B cell (primary cell): ENCODE data around the gene TFDP1. TPM values are rescaled to one million over a fixed set of nuclear protein-coding genes. Genes with fewer than 3 reads are reported as not detected.

Source experiments
- ATAC-seq: fragments of 200-7000 bp; cut with Tn5 transposase; one replicate; pipeline ENCODE4 v1.10.0; 2021; ENCODE audit warnings: low read depth, mild to moderate bottlenecking, moderate number of reproducible peaks, moderate library complexity
- CTCF ChIA-PET: fragments of 350-600 bp; sonication (Branson Sonifier 250); formaldehyde crosslinking; loops from one replicate; lab custom pipeline; 2021; ENCODE audit warnings: antibody characterized with exemption, inconsistent platforms; lab: Charles Lee
- POLR2A ChIA-PET: fragments of 350-600 bp; sonication (Branson Sonifier 250); formaldehyde crosslinking; loops from one replicate; lab custom pipeline; 2021; ENCODE audit warnings: antibody characterized with exemption; lab: Charles Lee
- DNase-seq: peaks from one replicate; pipeline ENCODE4 v3.0.0; 2013
- H2AFZ ChIP-seq: 2 replicates; pipeline ENCODE4 v1.6.1; 2012; ENCODE audit warnings: mild to moderate bottlenecking, low read depth, low read length; ENCODE audit not compliant: insufficient read depth, poor library complexity, severe bottlenecking
- H3K27ac ChIP-seq, 2 donors: 1 replicate in 1 of 2; 2 replicates in 1 of 2; pipeline ENCODE4 v1.5.1; 2012 to 2013; ENCODE audit warnings: low read length in 2 of 2, mild to moderate bottlenecking in 2 of 2, moderate library complexity in 1 of 2
- H3K27me3 ChIP-seq, 4 experiments: fragments of 200-600 bp in 1 of 4; sonication (generic) in 1 of 4; replicated peaks in 1 of 4; 1 replicate in 2 of 4; 2 replicates in 2 of 4; pipeline versions ENCODE4 v1.6.1 to v1.7.0; 2013 to 2016; ENCODE audit warnings: low read length in 3 of 4, mild to moderate bottlenecking in 2 of 4, mixed read lengths in 1 of 4, moderate library complexity in 1 of 4; ENCODE audit not compliant: insufficient read depth in 4 of 4, control insufficient read depth in 3 of 4; ENCODE audit errors: control extremely low read depth in 1 of 4
- H3K36me3 ChIP-seq, 2 experiments: replicated peaks in 1 of 2; 1 replicate in 1 of 2; 2 replicates in 1 of 2; pipeline versions ENCODE4 v1.6.1 to v1.7.1; 2013; ENCODE audit warnings: low read length in 1 of 2; ENCODE audit not compliant: insufficient read depth in 2 of 2, control insufficient read depth in 1 of 2; ENCODE audit errors: control extremely low read depth in 1 of 2, extremely low read depth in 1 of 2
- H3K4me1 ChIP-seq, 2 donors: fragments of 200-600 bp in 1 of 2; sonication (generic) in 1 of 2; 1 replicate in 1 of 2; 2 replicates in 1 of 2; pipeline versions ENCODE4 v1.5.1 to v1.6.1; 2013 to 2017; ENCODE audit warnings: low read length in 2 of 2; ENCODE audit not compliant: control insufficient read depth in 2 of 2, insufficient read depth in 2 of 2
- H3K4me2 ChIP-seq: replicated peaks from 2 replicates; pipeline ENCODE3; 2012; ENCODE audit warnings: mild to moderate bottlenecking, low read depth, low read length; ENCODE audit not compliant: poor library complexity, severe bottlenecking
- H3K4me3 ChIP-seq, 5 experiments: fragments of 200-600 bp in 1 of 5; sonication (generic) in 1 of 5; 1 replicate in 3 of 5; 2 replicates in 2 of 5; pipeline versions ENCODE4 v1.5.1 to v1.7.0; 2011 to 2016; ENCODE audit warnings: low read length in 4 of 5, mild to moderate bottlenecking in 4 of 5, low read depth in 2 of 5, control low read depth in 1 of 5, moderate library complexity in 1 of 5; ENCODE audit not compliant: insufficient read depth in 1 of 5; ENCODE audit errors: control extremely low read depth in 1 of 5, extremely low read depth in 1 of 5
- H3K79me2 ChIP-seq: fragments of 200-600 bp; sonication (generic); one replicate; pipeline ENCODE4 v1.6.0; 2016; ENCODE audit warnings: low read length; ENCODE audit not compliant: control insufficient read depth, insufficient read depth
- H3K9ac ChIP-seq: fragments of 200-600 bp; sonication (generic); 2 replicates; pipeline ENCODE4 v1.6.1; 2017; ENCODE audit warnings: mild to moderate bottlenecking, low read length, moderate library complexity
- H3K9me3 ChIP-seq, 3 donors: one replicate each; pipeline versions ENCODE4 v1.6.1 to v1.7.1; 2013; ENCODE audit warnings: low read length in 2 of 3; ENCODE audit not compliant: control insufficient read depth in 2 of 3, insufficient read depth in 1 of 3; ENCODE audit errors: control extremely low read depth in 1 of 3
- H4K20me1 ChIP-seq: 2 replicates; pipeline ENCODE4 v1.6.0; 2012; ENCODE audit warnings: mild to moderate bottlenecking, low read length; ENCODE audit not compliant: insufficient read depth, control insufficient read depth, poor library complexity, severe bottlenecking
- H3K27ac Mint-ChIP-seq: one replicate; pipeline ENCODE4 v1.8.0; 2021; ENCODE audit warnings: mixed read lengths
- H3K27me3 Mint-ChIP-seq: one replicate; pipeline ENCODE4 v1.8.0; 2021; ENCODE audit warnings: mixed read lengths
- H3K4me1 Mint-ChIP-seq: one replicate; pipeline ENCODE4 v1.8.0; 2021; ENCODE audit warnings: mixed read lengths
- H3K4me3 Mint-ChIP-seq: one replicate; pipeline ENCODE4 v1.8.0; 2021; ENCODE audit warnings: mixed read lengths
- H3K9me3 Mint-ChIP-seq: one replicate; pipeline ENCODE4 v1.8.0; 2022; ENCODE audit warnings: mixed read lengths; ENCODE audit not compliant: insufficient read depth
- CTCF ChIP-seq: fragments of 200-600 bp; IDR thresholded peaks from one replicate; pipeline ENCODE4 v1.8.0; 2022; ENCODE audit warnings: antibody characterized with exemption, mild to moderate bottlenecking
- EZH2 ChIP-seq: IDR thresholded peaks from 2 replicates; pipeline ENCODE4 v1.6.1; 2012; ENCODE audit warnings: borderline replicate concordance, low read depth, mild to moderate bottlenecking, moderate library complexity, low read length; ENCODE audit not compliant: insufficient read depth, poor library complexity, severe bottlenecking
- WGBS: methylation state at CpG from one replicate; pipeline ENCODE4 v1.1.5; 2013; ENCODE audit warnings: missing lambda C conversion rate; ENCODE audit not compliant: insufficient coverage; 5-methylcytosine and 5-hydroxymethylcytosine counted together
- intact Hi-C: fragments of 100-400 bp; cut with micrococcal nuclease; formaldehyde crosslinking; loops from one replicate; pipeline ENCODE4 v1.10.0; 2022
- polyA plus RNA-seq: library from polyadenylated mRNA; depleted of rRNA; stranded (reverse); fragments of >200 nt; gene quantifications from 2 replicates; pipeline ENCODE4 v1.2.3, GENCODE V29; 2012
- total RNA-seq, 2 donors: library from RNA; stranded (reverse); fragments of 120-200 nt in 1 of 2; gene quantifications; 1 replicate in 1 of 2; 2 replicates in 1 of 2; pipeline versions ENCODE4 v1.2.3 to v1.2.4, GENCODE V29; 2013 to 2022

The TFDP1 gene
- total and polyA plus RNA-seq, 2 donors (not counting 1 experiment from before 2014, with no cell fraction given): 19.1 to 31.1 TPM

- ATAC-seq (no peak), DNase-seq (no peak)
- Mint-ChIP-seq H3K27me3 (peaks cover 25% of the 10 kb centered on the region), H3K4me1 (peaks cover 3% of the 10 kb centered on the region), H3K27ac (no peak overlapping the region), H3K4me3 (no peak overlapping the region), H3K9me3 (no peaks in the 10 kb centered on the region)
- POLR2A ChIA-PET: no interaction called here
- peaks cover 0 to 5% of the 10 kb centered on the region in 2 donors for H3K4me1 ChIP-seq
- CTCF ChIA-PET: no interaction called here
- TF ChIP-seq EZH2: no peak
- H3K4me2 ChIP-seq: no peak overlapping the region
- H3K9me3 ChIP-seq: no peaks in the 10 kb centered on the region
- H3K36me3 ChIP-seq: no peaks in the 10 kb centered on the region
- intact Hi-C loops: no loop called here
- WGBS: 91% methylated on average over 14 of the region's 17 CpGs
- H3K27ac ChIP-seq: no peak overlapping the region
- H3K79me2 ChIP-seq: no peaks in the 10 kb centered on the region
- H4K20me1 ChIP-seq: no peaks in the 10 kb centered on the region
- H3K9ac ChIP-seq: no peak overlapping the region
- no peak overlapping the region for H2AFZ ChIP-seq
- peaks cover 0 to 5% (median 2%) of the 10 kb centered on the region in 4 experiments for H3K27me3 ChIP-seq
- H3K4me3 ChIP-seq: no peak overlapping the region
These were observed 18.4 kb upstream of the TFDP1 start for GRCh38 chr13:113566227-113566561.

- H3K4me3 ChIP-seq: no peak overlapping the region
- DNase-seq: no peak
- ChIA-PET CTCF (no interaction called here), POLR2A (no interaction called here)
- TF ChIP-seq EZH2 (no peak), CTCF (no peak)
- intact Hi-C loops: no loop called here
- no peaks in the 10 kb centered on the region for H4K20me1 ChIP-seq
- no peaks in the 10 kb centered on the region for H3K4me1 ChIP-seq
- Mint-ChIP-seq H3K4me3 (no peak overlapping the region), H3K27me3 (peaks cover 25% of the 10 kb centered on the region), H3K4me1 (no peaks in the 10 kb centered on the region), H3K9me3 (no peaks in the 10 kb centered on the region), H3K27ac (no peak overlapping the region)
- H3K27ac ChIP-seq: no peak overlapping the region
- no peaks in the 10 kb centered on the region for H3K79me2 ChIP-seq
- no peaks in the 10 kb centered on the region for H3K9me3 ChIP-seq
- no peak overlapping the region for H2AFZ ChIP-seq
- WGBS: no CpG with 5 or more reads among the region's 4 CpGs
- no peaks in the 10 kb centered on the region for H3K36me3 ChIP-seq
- H3K4me2 ChIP-seq: no peak overlapping the region
- peaks cover 0 to 5% (median 2%) of the 10 kb centered on the region in 4 experiments for H3K27me3 ChIP-seq
- no peak overlapping the region for H3K9ac ChIP-seq
- ATAC-seq: no peak
These were observed 16.9 kb upstream of the TFDP1 start for GRCh38 chr13:113567681-113568080.
